ENCODE data around the gene KRTAP13-3.

KRTAP13-3 gene

GRCh38 chr21:30425826-30426225, at the start of gene KRTAP13-3:
Gene KRTAP13-3 (minus strand): TSS chr21:30425926. CDS start chr21:30425912, 14 bp downstream.
- no peak for DNase-seq

DNA sequence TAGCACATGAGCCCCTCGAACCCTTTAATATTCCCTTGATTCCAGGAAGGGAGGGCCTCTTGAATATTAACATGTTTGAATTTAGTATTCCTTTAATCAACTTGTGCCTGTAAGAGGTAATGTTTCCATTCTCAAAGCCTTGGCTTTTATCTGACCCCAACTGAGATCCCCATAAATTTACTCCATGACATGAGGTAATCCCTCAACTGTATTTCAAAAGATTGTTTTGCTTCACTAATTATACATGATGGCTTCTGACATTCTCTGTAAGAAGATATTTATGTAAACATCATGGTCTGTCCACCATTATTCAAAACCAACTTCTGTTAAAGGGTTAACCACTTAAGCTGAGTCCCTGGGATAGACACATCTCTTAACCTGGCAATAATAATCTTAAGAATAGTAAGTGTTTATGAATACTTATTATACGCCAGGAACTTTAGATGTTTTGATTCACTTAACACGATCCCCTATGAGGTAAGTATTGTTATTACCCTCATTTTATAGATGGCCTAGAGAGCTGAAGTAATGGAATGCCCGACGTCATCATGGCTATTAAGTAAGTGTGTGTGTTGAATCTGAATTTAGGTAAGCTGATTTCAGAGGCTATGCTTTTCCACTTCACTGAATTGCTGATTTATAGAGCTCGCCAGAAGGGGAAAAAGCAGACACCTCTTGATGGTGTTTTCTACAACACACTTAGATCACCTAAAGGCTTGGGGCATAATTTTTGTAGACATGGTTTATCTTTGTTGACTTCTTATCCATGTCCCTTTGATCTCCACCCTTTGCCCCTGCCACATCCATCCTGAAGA, 43.4 kb upstream of the KRTAP13-3 start:
- DNase-seq, result no peak

DNA sequence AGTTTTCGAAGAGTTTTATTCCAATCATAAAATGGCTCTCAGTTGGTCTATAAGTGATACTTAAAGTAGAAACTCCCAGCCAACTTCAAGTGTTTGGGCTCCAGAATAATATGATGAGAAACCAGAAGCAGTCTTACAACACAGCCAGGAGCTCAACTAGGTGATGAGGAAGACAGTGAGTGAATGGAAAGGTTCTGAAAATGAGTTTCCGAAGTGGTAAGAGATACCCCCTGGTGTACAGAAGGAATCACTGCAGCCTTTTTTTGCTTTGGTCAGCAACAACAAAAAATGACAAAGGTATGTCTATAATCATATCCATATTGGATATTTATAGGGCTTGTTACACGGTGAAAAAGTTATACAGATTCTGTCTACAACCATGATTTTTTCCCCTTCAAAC, 38.0 kb upstream of the KRTAP13-3 start:
- DNase-seq, result no peak

DNA sequence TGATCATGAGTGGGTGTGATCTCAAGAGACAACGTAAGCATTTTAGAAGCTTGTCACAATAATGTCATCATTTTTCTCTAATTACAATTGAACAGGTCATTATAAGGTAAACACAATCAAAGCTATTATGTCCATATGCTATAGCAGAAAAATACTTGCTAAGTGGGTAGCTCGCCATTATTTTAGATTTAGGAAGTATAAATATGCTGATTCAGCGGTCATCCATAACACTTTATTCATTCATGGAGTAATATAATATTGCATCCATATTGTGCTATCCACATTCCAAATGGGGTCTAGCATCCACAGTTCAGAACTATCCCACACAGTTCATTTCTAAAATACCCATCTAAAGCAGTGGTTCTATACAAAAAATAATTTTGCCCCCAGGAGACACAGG, 22.8 kb upstream of the KRTAP13-3 start:
- no peak for DNase-seq

GRCh38 chr21:30447056-30447455, 21.3 kb upstream of the KRTAP13-3 start:
- no peak for DNase-seq

DNA sequence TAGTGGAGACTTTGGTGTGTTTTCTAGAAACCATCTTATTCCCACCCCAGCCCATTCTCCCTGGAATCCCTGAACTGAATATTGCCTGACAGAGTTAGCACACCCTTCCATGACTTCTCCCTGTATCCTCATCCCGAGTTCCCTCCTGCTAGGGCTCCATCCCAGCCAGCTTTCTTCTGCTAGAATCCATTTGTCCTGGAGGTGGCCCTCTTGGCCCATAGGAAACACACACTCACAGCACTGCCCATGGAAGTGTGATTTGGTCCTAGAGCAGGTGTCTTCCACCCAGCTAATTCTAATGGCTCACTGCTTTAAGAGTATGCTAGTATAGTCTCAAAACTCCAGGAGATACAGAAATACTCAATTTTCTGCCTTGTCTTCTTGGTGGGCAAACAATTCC, 18.5 kb upstream of the KRTAP13-3 start:
- no peak for DNase-seq

GRCh38 chr21:30443226-30443625, 17.5 kb upstream of the KRTAP13-3 start:
- DNase-seq, result no peak

- no peak for DNase-seq
Measured at GRCh38 chr21:30439975-30440374, 14.2 kb upstream of the KRTAP13-3 start, which contains the start of gene KRTAP15-1. Gene KRTAP15-1 (plus strand): TSS chr21:30440275. CDS start chr21:30440328, 53 bp downstream.

DNA sequence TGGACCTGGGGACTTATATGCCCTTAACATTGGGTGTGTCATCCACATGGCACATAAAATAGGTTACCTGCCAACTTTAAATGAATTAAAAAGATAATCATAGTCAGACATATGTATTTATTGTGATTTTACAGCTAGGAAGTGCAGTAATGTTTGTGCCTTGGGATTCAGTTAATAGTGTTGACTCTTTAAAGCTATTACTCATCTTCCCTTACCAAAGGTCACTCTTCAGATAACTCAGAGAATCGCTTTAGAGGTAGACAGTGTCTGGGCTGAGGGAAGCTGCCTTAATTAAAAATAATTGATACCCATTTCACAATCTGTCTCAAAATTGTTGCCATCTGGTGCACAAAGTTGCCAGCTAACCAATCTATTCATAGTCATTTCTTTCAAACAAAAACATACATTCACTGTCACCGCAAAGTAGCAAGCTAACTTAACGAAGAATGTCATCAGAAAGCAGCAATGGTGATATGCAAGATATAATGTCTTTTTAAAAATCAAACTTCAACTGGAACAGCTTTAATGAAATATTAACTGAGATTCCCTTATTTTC, 11.4 kb upstream of the KRTAP13-3 start:
- DNase-seq, result no peak

- no peak for DNase-seq
Measured at GRCh38 chr21:30434033-30434631, 8.4 kb upstream of the KRTAP13-3 start.

DNA sequence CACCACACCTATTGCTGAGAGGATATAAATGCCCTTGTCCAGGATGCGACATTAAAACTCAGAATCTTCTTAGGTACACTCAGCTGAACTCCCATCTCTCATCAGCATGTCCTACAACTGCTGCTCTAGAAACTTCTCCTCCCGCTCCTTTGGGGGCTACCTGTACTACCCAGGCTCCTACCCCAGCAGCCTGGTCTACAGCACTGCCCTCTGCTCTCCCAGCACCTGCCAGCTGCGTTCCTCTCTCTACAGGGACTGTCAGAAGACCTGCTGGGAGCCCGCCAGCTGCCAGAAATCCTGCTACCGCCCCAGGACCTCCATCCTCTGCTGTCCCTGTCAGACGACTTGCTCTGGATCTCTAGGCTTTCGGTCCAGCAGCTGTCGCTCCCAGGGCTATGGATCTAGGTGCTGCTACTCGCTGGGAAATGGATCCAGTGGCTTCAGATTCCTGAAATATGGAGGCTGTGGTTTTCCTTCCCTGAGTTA, 4.5 kb upstream of the KRTAP13-3 start, which contains the start of gene KRTAP13-4:
Gene KRTAP13-4, plus strand, starts transcription at position 51 of the 486 bp plus-strand sequence. Its CDS starts 56 bp downstream, at position 107.
- DNase-seq, result no peak

- DNase-seq, result no peak
Measured at GRCh38 chr21:30426731-30427130, 1.0 kb upstream of the KRTAP13-3 start.

GRCh38 chr21:30415993-30416392, 9.7 kb downstream of the KRTAP13-3 start:
- no peak for DNase-seq

DNA sequence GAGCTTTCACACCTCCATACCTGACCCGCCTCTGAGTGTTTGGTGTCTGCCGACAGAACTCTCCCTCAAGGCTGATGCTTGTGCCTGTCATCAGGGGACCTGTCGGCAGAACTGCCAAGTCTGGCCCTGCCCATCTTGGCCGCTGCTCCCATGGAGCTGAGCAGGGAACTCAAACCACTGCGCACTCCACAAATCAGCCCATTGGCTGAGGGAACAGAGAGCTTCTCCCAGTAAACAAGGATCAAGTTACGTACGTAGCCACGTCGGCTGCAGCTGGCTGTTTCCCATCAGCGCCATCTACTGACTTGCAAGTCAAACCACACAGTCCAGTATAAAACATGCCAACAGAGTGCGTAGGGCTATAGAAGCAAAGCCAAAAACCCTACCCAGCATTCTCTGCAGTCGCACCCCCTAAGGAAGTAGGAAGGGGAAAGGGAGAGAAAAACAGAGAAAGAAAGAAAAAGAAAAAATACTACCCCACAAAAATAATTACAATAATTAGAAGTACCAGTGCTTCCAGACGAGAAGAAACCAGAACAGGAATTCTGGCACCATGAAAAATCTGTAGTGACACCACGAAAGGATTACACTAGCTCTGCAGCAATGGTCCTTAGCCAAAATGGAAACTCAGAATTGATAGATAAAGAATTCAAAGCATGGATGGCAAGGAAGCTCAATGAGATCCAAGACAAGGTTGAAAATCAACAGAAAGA, 16.8 kb downstream of the KRTAP13-3 start:
- DNase-seq, result peak; percentile 46

DNA sequence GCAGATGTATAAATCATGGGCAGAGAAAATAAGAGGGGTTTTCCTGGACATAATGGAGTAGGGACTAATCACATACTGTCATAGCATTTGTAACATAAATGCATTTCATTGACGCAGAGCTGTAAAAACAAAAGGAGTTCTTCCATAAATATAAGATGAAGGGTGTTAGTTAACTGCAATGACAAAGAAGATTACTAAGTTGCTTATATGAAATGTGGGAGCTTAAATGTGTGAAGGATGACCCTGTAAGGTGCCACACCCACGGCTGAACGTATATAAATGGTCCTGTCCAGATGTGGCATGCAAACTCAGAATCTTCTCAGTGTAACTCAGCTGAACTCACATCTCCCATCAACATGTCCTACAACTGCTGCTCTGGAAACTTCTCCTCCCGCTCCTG, 30.0 kb downstream of the KRTAP13-3 start, which contains the start of gene KRTAP13-1:
Gene KRTAP13-1, plus strand, starts transcription at position 301 of the 400 bp plus-strand sequence. Its CDS starts 56 bp downstream, at position 357.
- no peak for DNase-seq

DNA sequence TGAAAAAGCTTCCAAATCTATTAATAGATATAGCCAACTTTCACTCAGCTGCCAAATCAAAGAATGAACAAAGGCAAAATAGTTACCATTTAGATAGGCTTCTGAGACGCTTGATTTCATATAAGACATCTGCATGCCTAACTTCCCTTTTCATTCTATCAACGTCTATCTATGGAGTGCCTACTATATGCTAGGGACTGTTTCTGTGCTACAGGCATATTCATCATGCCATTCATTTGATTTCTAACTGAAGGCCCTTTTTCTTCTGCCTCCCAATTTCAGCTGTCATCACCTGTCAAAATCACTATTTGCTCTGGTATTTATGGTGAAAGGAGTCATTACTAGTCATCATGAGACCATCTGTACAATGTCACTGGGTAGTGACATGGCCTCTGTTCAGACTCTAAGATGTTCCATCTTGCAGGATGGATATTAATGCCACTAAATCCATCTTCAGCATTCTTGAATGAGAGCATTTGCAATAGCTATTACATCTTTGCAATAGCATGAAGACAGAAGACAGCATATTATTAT, 34.2 kb downstream of the KRTAP13-3 start:
- no peak for DNase-seq

DNA sequence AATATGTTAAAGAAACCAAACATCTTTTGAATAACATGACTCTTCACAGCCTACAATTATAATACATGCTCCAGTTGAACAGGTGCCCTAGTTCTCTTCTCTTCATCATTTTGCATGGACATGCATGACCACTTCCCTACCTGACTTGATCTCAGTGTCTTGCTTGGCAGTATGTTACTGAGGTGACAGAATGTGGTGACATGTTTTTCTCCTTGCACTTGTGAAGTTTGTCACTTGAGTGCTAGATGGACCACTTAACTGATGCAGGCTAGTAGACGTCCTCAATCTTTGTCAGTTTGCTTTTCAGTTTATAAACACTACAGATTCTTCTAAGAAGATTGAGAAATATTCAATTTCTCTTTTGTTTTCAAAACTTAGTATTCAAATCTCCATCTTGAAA, 43.5 kb downstream of the KRTAP13-3 start:
- DNase-seq, result no peak
